ENCODE results near the gene MEIOSIN.

DNA sequence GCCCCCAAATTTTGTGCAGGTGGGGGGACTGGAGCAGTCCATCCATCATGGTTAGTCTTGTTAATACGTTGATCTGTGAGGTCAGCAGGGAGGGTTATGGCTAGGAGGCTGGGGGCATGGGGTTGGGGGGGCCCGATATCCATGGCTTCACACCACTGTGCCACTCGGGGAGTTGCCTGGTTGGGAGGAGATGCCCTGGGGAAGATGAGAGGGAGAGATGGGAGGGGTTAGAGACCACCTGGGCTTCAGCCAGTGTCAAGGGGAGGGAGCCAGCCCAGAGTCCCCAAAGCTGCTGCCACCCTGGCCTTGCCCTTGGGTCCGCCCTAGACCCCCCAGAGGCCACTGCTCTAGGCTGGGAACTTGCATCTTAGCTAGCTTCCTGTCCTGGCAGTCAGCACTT, 50.9 kb downstream of the MEIOSIN start:
- TF ChIP-seq CTCF (IDR thresholded peaks at IDR 0.05) (no peak), EP300 (IDR thresholded peaks at IDR 0.05) (no peak)

Measured in tibial nerve (tissue), 4 donors.